Transverse colon (tissue), 4 donors: ENCODE results near the gene MTERF4. TPM values are rescaled to one million over a fixed set of nuclear protein-coding genes. Genes with fewer than 3 reads are reported as not detected.

Source experiments
- DNase-seq: peaks from one replicate; pipeline ENCODE4 v3.0.0-alpha.2; 2019
- H3K27ac ChIP-seq, 4 donors: fragments of 200-600 bp; sonication (generic); 2 replicates each; pipeline ENCODE4 v1.5.1; 2016 to 2018; ENCODE audit warnings: inconsistent platforms in 4 of 4
- H3K27me3 ChIP-seq: fragments of 200-600 bp; sonication (generic); 2 replicates; pipeline ENCODE4 v1.5.1; 2017; ENCODE audit warnings: inconsistent platforms
- H3K36me3 ChIP-seq, 4 donors: fragments of 200-600 bp; sonication (generic); 2 replicates each; pipeline ENCODE4 v1.5.1; 2017 to 2019; ENCODE audit warnings: inconsistent platforms in 4 of 4
- H3K4me1 ChIP-seq, 4 donors: fragments of 200-600 bp; sonication (generic); 2 replicates each; pipeline ENCODE4 v1.5.1; 2017 to 2020; ENCODE audit warnings: inconsistent platforms in 4 of 4
- H3K4me3 ChIP-seq, 4 donors: fragments of 200-600 bp; sonication (generic); 1 replicate in 1 of 4; 2 replicates in 3 of 4; pipeline versions ENCODE4 v1.5.1 to v1.6.1; 2017 to 2019; ENCODE audit warnings: inconsistent platforms in 4 of 4
- H3K9me3 ChIP-seq, 2 donors: fragments of 200-600 bp; sonication (generic); 2 replicates each; pipeline ENCODE4 v1.5.1; 2017 to 2019; ENCODE audit warnings: inconsistent platforms in 2 of 2
- EP300 ChIP-seq: sonication (generic); formaldehyde crosslinking; IDR thresholded peaks from one replicate; pipeline ENCODE4 v1.6.1; 2017; ENCODE audit warnings: antibody characterized with exemption, low read depth
- POLR2A ChIP-seq: fragments of 450-650 bp; IDR thresholded peaks from one replicate; pipeline ENCODE4 v1.6.1; 2016; ENCODE audit warnings: antibody characterized with exemption, mild to moderate bottlenecking, moderate library complexity
- POLR2AphosphoS5 ChIP-seq, 3 donors: sonication (generic); formaldehyde crosslinking; IDR thresholded peaks; one replicate each; pipeline ENCODE4 v1.6.1; 2016; ENCODE audit warnings: antibody characterized with exemption in 3 of 3
- WGBS, 2 donors: methylation state at CpG; one replicate each; pipeline ENCODE4 v1.1.5; 2018; ENCODE audit warnings: low coverage in 1 of 2; 5-methylcytosine and 5-hydroxymethylcytosine counted together
- in situ Hi-C, 4 donors: fragments of 200-750 bp; cut with MboI; loops; one replicate each; pipeline versions ENCODE4 v1.15.0 to v1.15.1; 2017; ENCODE audit warnings: low sequenced_read_pairs in 3 of 4, low pct_ligation_motif_present in 1 of 4, low pct_unique_long_range_greater_than_20kb in 1 of 4
- intact Hi-C: fragments of 100-400 bp; cut with DNase I; formaldehyde crosslinking; loops from one replicate; pipeline ENCODE4 v1.15.1; 2023; ENCODE audit warnings: low total_unique reads
- total RNA-seq, 4 donors: library from RNA; depleted of rRNA; stranded (reverse); fragments of >200 nt; gene quantifications; one replicate each; pipeline ENCODE4 v1.1.0, GENCODE V29; 2016
- TF ChIP-seq, protein P1 (sequence below), 5 experiments: fragments of 200-600 bp in 3 of 5; fragments of 450-650 bp in 2 of 5; sonication (generic) in 3 of 5; IDR thresholded peaks; 1 replicate in 2 of 5; 2 replicates in 3 of 5; pipeline ENCODE4 v1.5.1; 2016 to 2017; ENCODE audit warnings: antibody characterized with exemption in 5 of 5, inconsistent platforms in 3 of 5, mild to moderate bottlenecking in 2 of 5, moderate library complexity in 1 of 5

The MTERF4 gene
- total RNA-seq, 4 donors from 2014 or later = 25.4 to 161 (median 34.3) TPM

DNA sequence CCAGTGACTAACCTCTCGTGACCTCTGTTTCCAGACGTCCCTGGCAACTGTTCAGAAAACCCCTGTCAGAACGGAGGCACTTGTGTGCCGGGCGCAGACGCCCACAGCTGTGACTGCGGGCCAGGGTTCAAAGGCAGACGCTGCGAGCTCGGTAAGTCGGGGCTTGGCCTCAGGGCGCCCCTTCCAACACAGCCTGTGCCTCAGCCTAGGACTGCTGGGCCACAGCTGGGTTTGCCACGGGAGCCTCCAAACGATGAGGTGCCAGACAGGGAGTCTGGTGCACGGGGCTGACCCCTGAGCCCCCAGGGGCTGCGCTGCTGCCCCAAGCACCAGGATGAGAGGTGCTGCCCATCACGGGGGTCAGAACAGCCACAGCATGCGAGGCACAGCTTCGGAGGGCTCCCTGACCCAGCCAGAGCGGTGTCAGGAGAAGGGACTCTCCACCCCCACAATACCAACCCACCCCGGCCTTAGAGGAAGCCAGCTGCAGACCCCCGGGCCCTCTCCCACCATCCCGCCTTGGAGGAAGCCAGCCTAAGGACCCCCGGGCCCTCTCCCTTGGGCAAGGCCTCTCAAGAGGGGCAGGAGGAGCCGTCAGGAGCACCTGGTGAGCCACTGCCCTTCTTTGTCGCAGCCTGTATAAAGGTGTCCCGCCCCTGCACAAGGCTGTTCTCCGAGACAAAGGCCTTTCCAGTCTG, 20.3 kb downstream of the MTERF4 start:
- in situ Hi-C loops (no loop called here), intact Hi-C loops (no loop called here)
- peaks cover 0 to 6% (median 0%) of the 10 kb centered on the region in 4 donors for H3K36me3 ChIP-seq
- H3K27ac ChIP-seq = no peak overlapping the region
- TF ChIP-seq POLR2AphosphoS5 (IDR thresholded peaks at IDR 0.05) = no peak
- no peak for TF ChIP-seq POLR2A
- TF ChIP-seq, protein P1, sequence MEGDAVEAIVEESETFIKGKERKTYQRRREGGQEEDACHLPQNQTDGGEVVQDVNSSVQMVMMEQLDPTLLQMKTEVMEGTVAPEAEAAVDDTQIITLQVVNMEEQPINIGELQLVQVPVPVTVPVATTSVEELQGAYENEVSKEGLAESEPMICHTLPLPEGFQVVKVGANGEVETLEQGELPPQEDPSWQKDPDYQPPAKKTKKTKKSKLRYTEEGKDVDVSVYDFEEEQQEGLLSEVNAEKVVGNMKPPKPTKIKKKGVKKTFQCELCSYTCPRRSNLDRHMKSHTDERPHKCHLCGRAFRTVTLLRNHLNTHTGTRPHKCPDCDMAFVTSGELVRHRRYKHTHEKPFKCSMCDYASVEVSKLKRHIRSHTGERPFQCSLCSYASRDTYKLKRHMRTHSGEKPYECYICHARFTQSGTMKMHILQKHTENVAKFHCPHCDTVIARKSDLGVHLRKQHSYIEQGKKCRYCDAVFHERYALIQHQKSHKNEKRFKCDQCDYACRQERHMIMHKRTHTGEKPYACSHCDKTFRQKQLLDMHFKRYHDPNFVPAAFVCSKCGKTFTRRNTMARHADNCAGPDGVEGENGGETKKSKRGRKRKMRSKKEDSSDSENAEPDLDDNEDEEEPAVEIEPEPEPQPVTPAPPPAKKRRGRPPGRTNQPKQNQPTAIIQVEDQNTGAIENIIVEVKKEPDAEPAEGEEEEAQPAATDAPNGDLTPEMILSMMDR (IDR thresholded peaks at IDR 0.05) = no peak
- no peak for TF ChIP-seq EP300
- no peak for DNase-seq
- H3K9me3 ChIP-seq = no peaks in the 10 kb centered on the region
- WGBS, 2 donors = 71% methylated on average over 26 of the region's 28 CpGs; no CpG with 5 or more reads in 1 of the 2 donors
- H3K4me3 ChIP-seq = no peak overlapping the region
- H3K27me3 ChIP-seq = no peaks in the 10 kb centered on the region
- peaks cover 0 to 9% (median 0%) of the 10 kb centered on the region in 4 donors for H3K4me1 ChIP-seq

DNA sequence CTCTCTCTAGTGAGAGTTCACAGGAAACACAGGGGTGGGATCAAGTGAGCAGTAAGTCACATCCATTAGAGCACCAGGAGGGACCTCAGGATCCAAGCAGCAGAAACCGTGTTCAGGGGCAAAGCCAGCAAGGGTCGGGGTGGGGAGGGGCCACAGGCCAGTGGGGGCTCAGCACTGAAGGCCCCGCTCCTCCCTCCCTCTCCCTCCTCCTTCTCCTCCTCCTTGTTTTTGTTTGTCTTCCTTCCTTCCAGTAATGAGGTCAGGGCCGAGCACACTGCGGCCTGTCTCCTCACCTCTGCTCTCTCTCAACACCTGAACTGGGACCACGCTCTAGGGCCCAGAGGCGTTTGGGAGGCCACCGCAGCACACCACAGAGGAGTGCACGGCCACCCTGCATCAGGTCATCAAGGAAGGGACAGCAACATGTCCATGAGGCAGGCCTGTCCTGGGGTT, 20.9 kb downstream of the MTERF4 start:
- H3K9me3 ChIP-seq = no peaks in the 10 kb centered on the region
- H3K36me3 ChIP-seq = peaks cover 0 to 6% (median 0%) of the 10 kb centered on the region in 4 donors
- peaks cover 0 to 9% (median 0%) of the 10 kb centered on the region in 4 donors for H3K4me1 ChIP-seq
- H3K4me3 ChIP-seq = no peak overlapping the region
- in situ Hi-C loops = no loop called here
- no peak overlapping the region for H3K27ac ChIP-seq
- TF ChIP-seq POLR2AphosphoS5 (IDR thresholded peaks at IDR 0.05) = no peak
- TF ChIP-seq POLR2A = no peak
- intact Hi-C loops = no loop called here
- H3K27me3 ChIP-seq = no peaks in the 10 kb centered on the region
- no peak for DNase-seq
- WGBS, 2 donors = 53% methylated on average over 9 of the region's 9 CpGs; no CpG with 5 or more reads in 1 of the 2 donors

DNA sequence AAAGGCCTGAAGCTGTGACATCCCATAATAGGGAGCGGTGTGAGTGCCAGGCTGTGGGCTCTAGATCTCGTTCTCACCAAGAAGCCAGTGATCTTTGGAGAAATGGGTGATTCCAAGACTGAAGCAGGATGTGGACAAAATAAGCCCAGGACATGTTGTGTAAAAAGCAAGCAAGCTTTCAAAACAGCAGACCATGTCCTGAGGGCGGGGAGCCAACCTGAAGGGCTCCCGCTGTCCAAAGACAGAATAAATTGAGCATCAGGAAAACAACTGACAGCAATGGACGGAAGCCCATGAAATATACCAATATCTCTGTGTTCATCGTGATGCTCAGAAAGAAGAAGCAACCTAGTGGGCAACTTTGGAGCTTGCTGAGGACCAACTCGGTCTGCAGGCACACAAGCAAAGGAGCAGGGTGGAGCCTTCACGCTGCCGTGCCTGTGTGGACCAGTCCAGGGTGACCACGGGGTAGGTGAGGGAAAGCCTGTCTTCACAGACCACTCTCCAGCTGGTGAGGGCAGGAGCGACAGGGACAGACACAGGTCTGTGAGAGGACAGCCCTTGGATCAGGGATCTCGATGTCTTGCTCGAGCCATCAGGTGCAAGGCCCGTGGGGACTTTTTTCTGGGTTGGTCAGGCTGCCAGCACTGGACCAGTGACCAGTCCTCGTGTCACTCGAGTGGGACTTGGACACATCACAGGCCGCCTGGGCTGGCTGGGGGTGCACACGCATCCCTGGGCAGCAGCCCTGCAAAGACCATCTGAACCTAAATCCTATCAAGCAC, 21.5 kb downstream of the MTERF4 start:
- H3K9me3 ChIP-seq = no peaks in the 10 kb centered on the region
- in situ Hi-C loops (no loop called here), intact Hi-C loops (no loop called here)
- H3K36me3 ChIP-seq = peaks cover 0 to 10% (median 0%) of the 10 kb centered on the region in 4 donors
- peaks cover 0 to 9% (median 0%) of the 10 kb centered on the region in 4 donors for H3K4me1 ChIP-seq
- H3K4me3 ChIP-seq = no peak overlapping the region
- H3K27me3 ChIP-seq = no peaks in the 10 kb centered on the region
- DNase-seq = no peak
- H3K27ac ChIP-seq = no peak overlapping the region
- WGBS, 2 donors = 86% methylated on average over 1 to 18 of the region's 18 CpGs
- TF ChIP-seq, protein P1 (IDR thresholded peaks at IDR 0.05) = no peak
- TF ChIP-seq POLR2AphosphoS5 (IDR thresholded peaks at IDR 0.05) = no peak
- TF ChIP-seq EP300 = no peak
- TF ChIP-seq POLR2A = no peak

DNA sequence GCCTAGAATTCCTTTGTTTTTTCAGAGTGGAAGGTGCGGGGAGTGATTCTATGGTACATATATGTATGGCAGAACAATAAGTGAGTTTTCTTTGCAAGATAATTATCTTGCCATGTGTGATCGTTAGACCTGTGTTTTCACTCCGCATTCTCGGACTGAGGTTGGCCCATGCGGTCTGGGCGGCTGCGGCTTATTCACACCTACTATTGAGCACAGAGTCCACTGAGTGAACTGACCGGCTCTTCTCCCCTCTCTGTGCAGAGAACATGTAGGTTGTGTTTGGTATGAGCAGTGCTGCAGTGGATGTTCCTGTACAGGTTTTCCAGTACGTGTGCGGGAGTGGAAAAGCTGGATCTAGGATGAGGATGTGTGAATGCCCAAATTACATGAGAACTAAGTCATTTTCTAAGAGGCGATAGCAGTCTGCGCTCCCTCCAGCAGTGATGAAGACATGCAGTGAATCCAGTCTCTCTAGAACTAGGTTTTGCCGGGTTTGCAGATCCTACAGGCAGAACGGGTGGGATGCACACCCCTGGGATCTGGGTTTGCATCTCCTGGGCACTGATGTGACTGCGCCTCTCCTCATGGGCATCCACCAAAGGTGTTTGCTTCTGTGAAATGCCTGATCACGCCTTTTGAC, 27.1 kb downstream of the MTERF4 start:
- Histone ChIP-seq H3K27ac (no peak overlapping the region), H3K4me3 (no peak overlapping the region), H3K27me3 (no peaks in the 10 kb centered on the region), H3K36me3 (peaks cover 0 to 8% (median 0%) of the 10 kb centered on the region in 4 donors), H3K9me3 (no peaks in the 10 kb centered on the region), H3K4me1 (no peaks in the 10 kb centered on the region)
- no peak for DNase-seq
- TF ChIP-seq POLR2A (no peak), POLR2AphosphoS5 (IDR thresholded peaks at IDR 0.05) (no peak), EP300 (no peak)
- TF ChIP-seq, protein P1 (IDR thresholded peaks at IDR 0.05) = no peak
- WGBS, 2 donors = 87 to 96% methylated on average over 6 to 16 of the region's 16 CpGs
- intact Hi-C loops (no loop called here), in situ Hi-C loops (no loop called here)
